GM21723 (cell line): ENCODE measurements around the gene RNF227.

Experiments
- ATAC-seq: cut with Tn5 transposase; IDR thresholded peaks from one replicate; pipeline ENCODE4 v1.9.1; 2021; ENCODE audit warnings: mild to moderate bottlenecking, moderate library complexity; ENCODE audit not compliant: unreplicated experiment

RNF227 gene

GRCh38 chr17:7889166-7889955 lies 26.7 kb downstream of the RNF227 start:
- ATAC-seq, result no peak

GRCh38 chr17:7888184-7888920 lies 27.7 kb downstream of the RNF227 start, which contains the start of gene CHD3:
Gene CHD3 (plus strand): TSS chr17:7888789. CDS start chr17:7889001, 212 bp downstream.
- no peak for ATAC-seq

DNA sequence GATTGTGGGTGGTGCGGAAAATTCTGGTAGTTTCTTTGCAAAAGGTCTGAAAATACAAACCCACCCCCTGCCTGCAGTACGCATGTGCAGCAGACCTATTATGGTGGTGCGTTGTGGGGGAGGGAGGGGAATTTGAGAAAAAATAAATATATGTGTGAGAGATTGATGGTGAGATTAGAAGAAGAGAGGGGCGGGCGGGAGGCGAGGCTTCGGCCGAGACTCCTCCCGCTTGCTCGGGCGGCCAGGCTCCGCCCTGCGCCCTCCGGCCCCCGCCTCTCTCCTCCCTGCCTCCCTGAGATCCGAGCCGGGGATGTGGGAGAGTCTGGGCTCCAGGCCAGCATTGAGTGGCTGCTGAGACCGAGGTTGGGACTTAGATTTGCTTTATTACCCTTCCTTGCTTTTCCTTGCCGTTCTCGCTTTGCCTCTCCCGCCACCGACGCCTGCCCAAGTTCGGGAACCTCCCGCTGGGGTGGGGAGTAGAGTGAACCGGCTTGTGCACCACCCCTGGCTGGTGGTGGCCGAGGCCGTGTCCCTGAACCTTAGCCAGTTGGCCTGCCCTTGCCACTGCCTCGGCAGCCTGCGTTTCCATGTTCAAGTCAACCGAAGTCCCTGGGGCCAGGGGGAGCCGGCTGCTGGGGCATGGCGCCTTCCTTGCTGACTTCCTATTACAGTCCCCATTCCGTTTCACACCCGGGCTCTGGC lies 28.5 kb downstream of the RNF227 start:
- peak; percentile 53 for ATAC-seq

DNA sequence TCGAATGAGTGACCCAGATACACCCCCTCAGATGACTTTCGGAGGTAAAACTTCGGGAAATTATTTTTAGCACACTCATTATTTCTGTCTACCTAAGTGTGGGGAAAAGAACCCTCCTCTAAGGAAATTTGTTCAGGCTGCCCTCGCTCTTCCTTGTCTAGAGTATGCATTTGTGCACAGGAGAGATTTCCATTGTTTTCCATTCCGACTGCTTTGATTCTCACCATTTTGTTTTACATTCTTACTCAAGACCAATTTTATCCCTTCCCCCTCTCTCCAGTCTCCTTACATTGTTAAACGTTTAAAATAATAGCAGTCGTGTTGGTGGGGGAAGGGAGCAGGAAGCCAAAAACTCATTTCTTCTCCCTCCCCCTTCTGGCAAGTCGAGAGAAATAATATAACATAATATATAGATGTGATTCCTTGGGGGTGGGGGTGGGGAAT lies 29.0 kb downstream of the RNF227 start:
- ATAC-seq, result no peak

DNA sequence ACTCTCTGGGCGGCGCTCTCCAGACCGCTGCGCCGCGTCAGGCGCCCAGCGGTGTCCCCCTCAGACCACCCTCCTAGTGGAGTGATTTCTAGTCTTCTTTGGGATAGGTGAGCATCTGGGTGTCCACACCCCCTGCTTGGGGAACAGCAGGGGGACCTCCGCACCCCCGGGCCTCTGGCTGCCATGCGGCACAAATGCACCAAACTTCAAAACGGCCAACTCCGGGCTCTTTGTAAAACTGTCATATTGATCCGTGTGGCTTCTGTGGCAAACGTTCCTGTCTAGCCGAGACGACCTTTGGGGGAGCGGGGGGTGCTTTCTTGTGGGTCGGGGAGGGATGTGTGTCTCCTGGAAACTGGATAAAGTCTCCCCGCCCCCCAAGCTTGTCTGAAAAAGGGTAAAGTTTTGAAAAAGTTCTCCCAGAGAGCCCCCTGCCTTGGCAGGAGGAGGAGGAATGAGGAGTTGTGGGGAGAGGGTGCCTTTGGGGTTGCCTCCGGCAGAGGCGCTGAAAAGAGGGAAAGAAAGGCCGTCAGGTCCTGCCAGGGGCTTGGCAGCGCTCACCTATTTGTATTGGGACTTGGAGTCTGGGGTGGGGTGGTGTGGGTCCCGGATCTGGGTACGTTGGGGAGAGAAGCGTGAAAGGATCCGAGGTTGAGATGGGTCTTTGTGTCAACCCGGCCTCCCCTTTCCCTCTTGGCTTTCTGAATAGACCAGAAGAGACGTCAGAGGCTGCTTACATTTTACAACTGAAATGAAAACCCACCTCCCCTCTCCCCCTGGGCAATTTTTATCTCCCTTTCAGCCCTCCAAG lies 29.7 kb downstream of the RNF227 start:
- no peak for ATAC-seq

- no peak for ATAC-seq
Observed at GRCh38 chr17:7885367-7886226, 30.5 kb downstream of the RNF227 start.

- ATAC-seq, result no peak
Observed at GRCh38 chr17:7884581-7885366, 31.3 kb downstream of the RNF227 start.

- no peak for ATAC-seq
Observed at GRCh38 chr17:7883781-7884386, 32.2 kb downstream of the RNF227 start.

- no peak for ATAC-seq
Observed at GRCh38 chr17:7882629-7883028, 33.5 kb downstream of the RNF227 start.

DNA sequence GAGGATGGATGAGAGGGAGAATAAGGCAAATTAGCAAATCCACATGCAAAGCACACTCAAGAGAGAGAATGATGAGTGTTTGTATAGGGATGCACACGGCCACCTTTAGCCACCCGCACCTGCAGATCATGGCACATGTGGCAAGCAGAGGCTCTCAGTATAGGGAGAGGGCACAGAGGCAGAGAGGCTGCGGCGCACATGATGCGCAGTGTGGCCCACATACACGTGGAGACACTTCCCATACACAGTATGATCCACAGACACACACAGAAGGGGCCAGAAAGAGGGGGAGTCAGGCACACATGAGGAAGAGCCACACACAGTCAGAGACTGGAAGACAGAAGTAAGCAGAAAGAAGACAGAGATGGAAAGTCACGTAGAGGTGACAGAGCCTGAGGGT lies 34.0 kb downstream of the RNF227 start:
- no peak for ATAC-seq

DNA sequence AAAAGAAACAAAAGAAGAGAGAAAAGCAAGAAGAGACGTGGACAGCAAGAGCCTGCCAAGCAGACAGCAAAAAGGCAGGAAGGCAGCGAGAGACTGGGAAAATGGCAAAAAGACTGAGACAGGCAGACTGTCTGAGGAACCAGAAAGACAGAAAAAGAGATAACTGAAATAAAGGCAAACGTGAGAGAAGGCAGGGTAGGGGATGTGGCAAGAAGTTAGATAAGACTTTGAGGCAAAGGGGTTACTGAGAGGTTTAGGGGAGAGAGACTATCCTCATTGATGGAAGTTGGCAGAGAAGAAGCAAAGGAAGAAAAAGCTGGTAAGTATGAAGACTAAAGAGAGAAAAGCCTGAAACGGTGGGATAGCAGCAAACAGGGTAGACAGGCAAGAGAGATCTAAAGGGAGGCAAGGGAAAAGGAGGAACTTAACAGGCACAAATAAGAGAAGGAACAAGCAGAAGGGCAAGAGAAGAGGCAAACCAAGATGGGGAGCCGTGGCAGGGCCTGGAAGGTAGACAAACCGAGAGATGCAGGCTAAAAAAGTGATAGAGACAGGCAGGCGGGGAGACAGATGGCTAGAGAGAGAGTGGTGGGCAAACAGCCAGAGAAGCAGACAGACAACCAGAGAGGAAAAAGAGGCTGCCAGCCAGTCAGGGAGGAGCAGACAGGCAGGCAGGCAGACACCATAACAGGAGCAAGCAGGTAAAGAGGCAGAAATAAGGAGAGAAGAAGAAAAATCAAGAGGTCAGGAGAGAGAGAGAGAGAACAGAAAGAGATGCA lies 34.6 kb downstream of the RNF227 start:
- no peak for ATAC-seq

DNA sequence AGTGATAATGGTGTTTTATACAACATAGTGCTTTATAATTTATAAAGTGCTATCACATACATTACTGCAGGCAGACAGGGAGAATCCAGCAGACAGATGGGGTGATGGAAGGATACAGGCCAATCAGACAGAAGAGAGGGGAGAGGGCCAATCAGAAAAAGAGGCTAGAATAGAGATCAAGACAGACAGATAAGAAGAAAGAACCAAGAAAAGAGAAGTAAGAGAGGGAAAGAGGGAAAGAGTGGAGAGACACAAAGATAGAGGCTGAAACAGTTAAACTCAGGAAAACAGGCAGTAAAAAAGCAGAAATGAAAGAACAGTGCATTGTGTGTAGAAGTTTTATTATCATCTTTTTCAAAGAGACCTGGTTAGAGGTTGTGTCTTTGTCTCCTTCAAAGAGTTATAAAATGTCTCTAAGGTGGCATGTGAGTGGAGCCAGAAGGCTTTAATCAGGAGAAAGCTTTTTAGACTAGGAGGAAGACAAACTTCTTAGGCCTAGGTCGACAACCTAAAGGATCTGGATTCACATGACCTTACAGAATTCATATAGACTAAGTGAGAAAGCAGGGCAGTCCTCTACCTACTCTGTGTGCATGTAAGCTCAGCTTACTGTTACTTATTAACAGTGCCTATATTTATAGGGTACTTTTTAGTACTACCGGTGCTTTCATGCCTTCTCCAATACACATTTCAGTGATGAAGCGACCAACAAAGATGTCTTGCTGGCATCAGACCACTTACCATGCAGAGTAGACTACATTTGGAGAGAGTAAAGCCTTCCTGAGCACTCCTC lies 35.8 kb downstream of the RNF227 start:
- no peak for ATAC-seq

- no peak for ATAC-seq
Observed at GRCh38 chr17:7878234-7878633, 37.9 kb downstream of the RNF227 start.

- ATAC-seq, result no peak
Observed at GRCh38 chr17:7875804-7876370, 40.2 kb downstream of the RNF227 start.

- no peak for ATAC-seq
Observed at GRCh38 chr17:7873051-7873450, 43.0 kb downstream of the RNF227 start.

GRCh38 chr17:7867881-7868329 lies 48.2 kb downstream of the RNF227 start:
- no peak for ATAC-seq
